Suprapubic skin (tissue), 4 donors: Measurements from ENCODE around the gene TOR1AIP1. TPM values are rescaled to one million over a fixed set of nuclear protein-coding genes. Genes with fewer than 3 reads are reported as not detected.
A peak's percentile ranks its signal among the peaks of the same experiment; 100 is the strongest.

ENCODE experiments used
- DNase-seq, 2 donors: peaks; one replicate each; pipeline ENCODE4 v3.0.0-alpha.2; 2019; ENCODE audit warnings: low spot score in 2 of 2
- H3K27ac ChIP-seq: fragments of 200-600 bp; sonication (generic); one replicate; pipeline ENCODE4 v1.5.1; 2019
- H3K27me3 ChIP-seq: fragments of 200-600 bp; sonication (generic); one replicate; pipeline ENCODE4 v1.5.1; 2019
- H3K36me3 ChIP-seq: fragments of 200-600 bp; sonication (generic); one replicate; pipeline ENCODE4 v1.5.1; 2019
- H3K4me1 ChIP-seq: fragments of 200-600 bp; sonication (generic); one replicate; pipeline ENCODE4 v1.5.1; 2019
- H3K4me3 ChIP-seq: fragments of 200-600 bp; sonication (generic); one replicate; pipeline ENCODE4 v1.5.1; 2019; ENCODE audit warnings: mild to moderate bottlenecking
- H3K9me3 ChIP-seq: fragments of 200-600 bp; sonication (generic); one replicate; pipeline ENCODE4 v1.5.1; 2019
- EP300 ChIP-seq: sonication (generic); formaldehyde crosslinking; IDR thresholded peaks from one replicate; pipeline ENCODE4 v1.6.1; 2017; ENCODE audit warnings: antibody characterized with exemption
- POLR2A ChIP-seq, 2 donors: fragments of 450-650 bp; IDR thresholded peaks; one replicate each; pipeline ENCODE4 v1.6.1; 2017; ENCODE audit warnings: antibody characterized with exemption in 2 of 2, mild to moderate bottlenecking in 2 of 2, moderate library complexity in 2 of 2
- POLR2AphosphoS5 ChIP-seq, 3 donors: sonication (generic); formaldehyde crosslinking; IDR thresholded peaks; one replicate each; pipeline ENCODE4 v1.6.1; 2017; ENCODE audit warnings: antibody characterized with exemption in 3 of 3
- WGBS: methylation state at CpG from one replicate; pipeline ENCODE4 v1.1.5; 2018; 5-methylcytosine and 5-hydroxymethylcytosine counted together
- total RNA-seq, 4 donors: library from RNA; depleted of rRNA; stranded (reverse); fragments of >200 nt; gene quantifications; one replicate each; pipeline ENCODE4 v1.1.0, GENCODE V29; 2016
- TF ChIP-seq, protein P1 (sequence below), 2 donors: fragments of 200-600 bp in 1 of 2; fragments of 450-650 bp in 1 of 2; sonication (generic) in 1 of 2; IDR thresholded peaks; one replicate each; pipeline ENCODE4 v1.5.1; 2016 to 2019; ENCODE audit warnings: antibody characterized with exemption in 2 of 2, mild to moderate bottlenecking in 1 of 2, moderate library complexity in 1 of 2

TOR1AIP1 gene
- total RNA-seq, 4 donors from 2014 or later, result 37.8 to 56.7 (median 47.9) TPM

DNA sequence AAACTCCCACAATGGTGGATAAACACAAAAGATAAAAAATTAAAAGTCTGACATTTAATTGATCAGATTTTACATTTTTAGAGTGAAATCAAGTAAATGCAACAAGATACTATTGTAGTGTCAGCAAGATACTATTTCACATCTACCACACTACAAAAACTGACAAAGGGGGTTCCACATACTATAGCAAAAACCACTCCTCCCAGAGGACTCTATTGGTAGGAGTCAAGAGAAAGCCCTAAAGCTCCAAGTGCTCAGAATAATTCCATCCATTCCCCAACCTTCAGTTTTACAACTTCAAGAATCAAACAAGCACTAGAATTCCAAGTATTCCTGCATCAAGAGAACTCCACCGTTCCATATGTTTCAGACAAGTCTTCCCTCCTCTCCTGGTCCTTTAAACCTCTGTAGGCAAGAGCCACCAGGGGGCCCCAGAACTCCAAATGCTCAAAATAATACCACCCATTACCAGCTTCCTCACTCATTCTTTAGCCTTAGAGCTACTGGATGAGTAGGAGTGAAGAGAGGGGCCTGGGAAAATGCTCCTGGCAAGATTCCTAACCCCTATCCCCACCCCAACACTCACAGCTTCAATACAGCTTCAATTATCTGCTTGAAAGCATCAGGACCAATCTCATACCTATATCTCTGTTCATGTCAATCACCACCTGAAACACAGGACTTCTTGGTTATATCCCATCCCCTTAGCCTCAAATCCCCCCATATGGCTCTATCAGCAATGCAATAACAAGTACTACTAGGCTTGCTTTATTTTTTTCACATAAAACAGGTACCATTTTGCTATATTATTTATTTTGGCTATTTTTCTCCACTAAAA lies 14.4 kb upstream of the TOR1AIP1 start:
- H3K36me3 ChIP-seq, result peaks cover 41% of the 10 kb centered on the region
- DNase-seq, result no peak
- WGBS, result 0% methylated on average over 1 of the region's 1 CpG

DNA sequence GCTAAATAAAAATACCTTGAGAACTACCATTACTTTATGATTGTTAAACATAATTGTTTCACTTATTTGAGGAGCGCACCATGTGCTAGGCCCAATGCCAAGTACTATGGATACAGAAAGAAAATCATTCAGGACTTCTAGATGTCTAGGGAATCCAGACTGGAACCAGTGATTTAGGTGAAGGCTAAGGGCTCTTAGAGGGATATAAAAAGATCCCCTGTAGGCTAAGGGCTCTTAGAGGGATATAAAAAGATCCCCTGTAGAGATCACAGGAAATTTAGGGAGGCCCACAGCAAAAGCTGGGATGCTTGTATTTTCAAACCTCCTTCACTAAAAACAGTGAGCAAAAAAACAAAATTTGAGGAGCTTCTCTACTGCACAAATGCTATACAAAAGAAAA lies 11.2 kb upstream of the TOR1AIP1 start:
- DNase-seq, result no peak
- H3K4me1 ChIP-seq, result peaks cover 24% of the 10 kb centered on the region
- 88% methylated on average over 1 of the region's 1 CpG for WGBS
- no peak for TF ChIP-seq EP300
- TF ChIP-seq, protein P1, sequence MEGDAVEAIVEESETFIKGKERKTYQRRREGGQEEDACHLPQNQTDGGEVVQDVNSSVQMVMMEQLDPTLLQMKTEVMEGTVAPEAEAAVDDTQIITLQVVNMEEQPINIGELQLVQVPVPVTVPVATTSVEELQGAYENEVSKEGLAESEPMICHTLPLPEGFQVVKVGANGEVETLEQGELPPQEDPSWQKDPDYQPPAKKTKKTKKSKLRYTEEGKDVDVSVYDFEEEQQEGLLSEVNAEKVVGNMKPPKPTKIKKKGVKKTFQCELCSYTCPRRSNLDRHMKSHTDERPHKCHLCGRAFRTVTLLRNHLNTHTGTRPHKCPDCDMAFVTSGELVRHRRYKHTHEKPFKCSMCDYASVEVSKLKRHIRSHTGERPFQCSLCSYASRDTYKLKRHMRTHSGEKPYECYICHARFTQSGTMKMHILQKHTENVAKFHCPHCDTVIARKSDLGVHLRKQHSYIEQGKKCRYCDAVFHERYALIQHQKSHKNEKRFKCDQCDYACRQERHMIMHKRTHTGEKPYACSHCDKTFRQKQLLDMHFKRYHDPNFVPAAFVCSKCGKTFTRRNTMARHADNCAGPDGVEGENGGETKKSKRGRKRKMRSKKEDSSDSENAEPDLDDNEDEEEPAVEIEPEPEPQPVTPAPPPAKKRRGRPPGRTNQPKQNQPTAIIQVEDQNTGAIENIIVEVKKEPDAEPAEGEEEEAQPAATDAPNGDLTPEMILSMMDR (IDR thresholded peaks at IDR 0.05), result no peak
- TF ChIP-seq POLR2AphosphoS5 (IDR thresholded peaks at IDR 0.05), result no peak
- TF ChIP-seq POLR2A (IDR thresholded peaks at IDR 0.05), result no peak
- no peak overlapping the region for H3K27ac ChIP-seq
- H3K4me3 ChIP-seq, result no peak overlapping the region
- peaks cover 32% of the 10 kb centered on the region for H3K36me3 ChIP-seq
- no peaks in the 10 kb centered on the region for H3K27me3 ChIP-seq
- no peaks in the 10 kb centered on the region for H3K9me3 ChIP-seq

More for the DNA sequence above, 14.4 kb upstream of the TOR1AIP1 start:
- Histone ChIP-seq H3K27ac (no peak overlapping the region), H3K4me3 (no peak overlapping the region), H3K27me3 (no peaks in the 10 kb centered on the region), H3K4me1 (peaks cover 9% of the 10 kb centered on the region), H3K9me3 (no peaks in the 10 kb centered on the region)
- TF ChIP-seq POLR2A (IDR thresholded peaks at IDR 0.05) (no peak), EP300 (no peak), POLR2AphosphoS5 (IDR thresholded peaks at IDR 0.05) (no peak)
- TF ChIP-seq, protein P1 (IDR thresholded peaks at IDR 0.05), result peak; percentile 44 to 57

DNA sequence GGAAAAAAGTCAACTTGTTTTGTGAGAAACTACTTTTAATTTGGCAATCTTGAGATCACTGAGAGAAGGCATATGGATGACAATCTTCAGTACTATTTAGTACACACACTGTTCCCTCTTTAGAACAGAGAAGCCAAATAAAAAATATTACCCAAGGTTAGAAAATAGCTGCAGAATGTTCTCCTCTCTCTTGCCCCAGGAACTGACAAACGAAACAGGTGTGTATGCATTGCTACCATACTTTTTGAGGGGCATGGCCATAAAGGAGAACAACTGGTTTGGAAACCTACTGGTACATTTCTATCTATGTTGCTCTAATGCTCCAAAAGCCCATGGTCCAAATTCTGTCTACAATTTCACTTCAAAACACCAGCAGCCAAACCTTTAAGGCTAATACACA lies 10.1 kb upstream of the TOR1AIP1 start:
- 52% methylated on average over 1 of the region's 1 CpG for WGBS
- Histone ChIP-seq H3K27ac (no peak overlapping the region), H3K27me3 (no peaks in the 10 kb centered on the region), H3K4me1 (peaks cover 34% of the 10 kb centered on the region), H3K4me3 (no peak overlapping the region), H3K36me3 (peaks cover 24% of the 10 kb centered on the region), H3K9me3 (no peaks in the 10 kb centered on the region)
- DNase-seq, result no peak
- TF ChIP-seq EP300, result no peak
- TF ChIP-seq POLR2A (IDR thresholded peaks at IDR 0.05), result no peak
- TF ChIP-seq POLR2AphosphoS5 (IDR thresholded peaks at IDR 0.05), result no peak
- TF ChIP-seq, protein P1 (IDR thresholded peaks at IDR 0.05), result no peak

DNA sequence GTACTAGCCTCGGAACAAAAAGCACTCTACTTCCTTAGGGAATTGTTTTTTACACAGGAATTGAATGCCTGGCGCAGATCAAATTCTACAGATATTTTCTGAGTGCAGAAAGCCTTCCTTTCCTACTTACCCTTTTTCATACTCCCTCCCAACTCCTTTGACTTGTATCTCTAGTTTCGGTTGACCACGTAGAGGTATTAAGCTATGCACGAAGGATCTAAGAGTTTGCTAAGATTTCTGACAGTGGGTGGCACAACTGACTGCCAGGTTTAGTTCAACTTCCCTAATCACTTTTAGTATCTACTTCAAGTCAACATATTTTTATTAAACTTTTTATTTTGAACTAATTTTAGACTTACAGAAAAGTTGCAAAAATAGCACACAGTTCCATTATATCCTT lies 9.5 kb upstream of the TOR1AIP1 start:
- Histone ChIP-seq H3K27me3 (no peaks in the 10 kb centered on the region), H3K27ac (no peak overlapping the region), H3K9me3 (no peaks in the 10 kb centered on the region), H3K4me3 (no peak overlapping the region), H3K36me3 (peaks cover 20% of the 10 kb centered on the region), H3K4me1 (peaks cover 38% of the 10 kb centered on the region)
- TF ChIP-seq EP300 (no peak), POLR2AphosphoS5 (IDR thresholded peaks at IDR 0.05) (no peak), POLR2A (IDR thresholded peaks at IDR 0.05) (no peak)
- TF ChIP-seq, protein P1 (IDR thresholded peaks at IDR 0.05), result no peak
- WGBS, result 85% methylated on average over 5 of the region's 5 CpGs
- no peak for DNase-seq

DNA sequence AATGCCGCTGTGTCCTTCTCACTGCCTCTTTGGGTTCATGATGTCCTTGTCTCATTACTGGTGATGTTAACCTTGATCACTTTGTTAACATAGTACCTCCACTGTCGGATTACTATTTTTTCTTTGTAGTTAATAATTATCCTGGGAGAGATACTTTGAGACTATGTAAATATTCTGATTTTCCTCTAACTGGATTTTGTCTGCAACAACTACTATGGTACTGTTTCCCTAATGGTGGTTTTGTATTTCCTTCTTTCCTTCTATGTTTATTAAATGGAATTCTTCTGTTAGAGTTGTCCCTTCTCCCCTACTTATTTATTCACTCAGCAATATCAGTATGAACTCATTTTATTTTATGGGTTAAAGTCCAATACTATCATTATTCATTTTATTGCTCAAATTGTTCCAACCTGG lies 8.6 kb upstream of the TOR1AIP1 start:
- Histone ChIP-seq H3K27me3 (no peaks in the 10 kb centered on the region), H3K36me3 (peaks cover 13% of the 10 kb centered on the region), H3K9me3 (no peaks in the 10 kb centered on the region), H3K4me3 (no peak overlapping the region), H3K27ac (no peak overlapping the region), H3K4me1 (peaks cover 43% of the 10 kb centered on the region)
- no peak for DNase-seq
- TF ChIP-seq, protein P1 (IDR thresholded peaks at IDR 0.05), result no peak
- TF ChIP-seq POLR2AphosphoS5 (IDR thresholded peaks at IDR 0.05), result no peak
- WGBS, result 99% methylated on average over 2 of the region's 2 CpGs
